ENCODE results near the gene IGFBP2. TPM values are rescaled to one million over a fixed set of nuclear protein-coding genes. Genes with fewer than 3 reads are reported as not detected.

The IGFBP2 gene
- total and polyA plus RNA-seq, 2 donors (not counting 1 experiment from before 2014, with no cell fraction given): not detected

GRCh38 chr2:216680951-216681629, 47.9 kb downstream of the IGFBP2 start:
- intact Hi-C loops (cut with micrococcal nuclease): no loop called here
- H3K27ac Mint-ChIP-seq: no peak overlapping the region
- ChIA-PET CTCF (interaction anchor here (2.0 kb wide), 1 partner anchor 830 kb away, joined by 12 read pairs; no protein-coding TSS in a partner anchor), POLR2A (no interaction called here)
- no peaks in the 10 kb centered on the region for H3K4me1 Mint-ChIP-seq
- ATAC-seq (ENCODE audit: low read depth) (no peak), DNase-seq (no peak)
- 98% methylated on average over 6 of the region's 10 CpGs for WGBS (ENCODE audit: insufficient coverage)
- H3K4me1 ChIP-seq (ENCODE audit: control insufficient read depth in 2 of 2, insufficient read depth in 2 of 2, low read length in 2 of 2): no peaks in the 10 kb centered on the region
- H3K79me2 ChIP-seq (ENCODE audit: control insufficient read depth, insufficient read depth, low read length): no peaks in the 10 kb centered on the region
- H3K4me2 ChIP-seq (replicated peaks; ENCODE audit: low read depth, low read length, poor library complexity, severe bottlenecking): no peak overlapping the region
- no peaks in the 10 kb centered on the region for H3K9me3 Mint-ChIP-seq (ENCODE audit: insufficient read depth)
- H3K36me3 ChIP-seq (replicated peaks in 1 of 2; ENCODE audit: control extremely low read depth in 1 of 2, control insufficient read depth in 1 of 2, extremely low read depth in 1 of 2, insufficient read depth in 2 of 2, low read length in 1 of 2): no peaks in the 10 kb centered on the region
- peaks cover 61% of the 10 kb centered on the region for H3K27me3 Mint-ChIP-seq
- TF ChIP-seq EZH2 (IDR thresholded peaks at IDR 0.05; ENCODE audit: borderline replicate concordance, insufficient read depth, low read depth, low read length, poor library complexity, severe bottlenecking): no peak
- TF ChIP-seq CTCF (IDR thresholded peaks at IDR 0.05): no peak
- peaks cover 0 to 10% (median 2%) of the 10 kb centered on the region in 4 experiments for H3K27me3 ChIP-seq (replicated peaks in 1 of 4; ENCODE audit: control extremely low read depth in 1 of 4, control insufficient read depth in 3 of 4, insufficient read depth in 4 of 4, low read length in 3 of 4)
- no peak overlapping the region for H3K27ac ChIP-seq (ENCODE audit: low read length in 2 of 2)
- no peak overlapping the region for H3K4me3 ChIP-seq (ENCODE audit: control extremely low read depth in 1 of 5, extremely low read depth in 1 of 5, insufficient read depth in 1 of 5, low read depth in 2 of 5, low read length in 4 of 5)
- no peaks in the 10 kb centered on the region for H4K20me1 ChIP-seq (ENCODE audit: control insufficient read depth, insufficient read depth, low read length, poor library complexity, severe bottlenecking)
- H3K9ac ChIP-seq (ENCODE audit: low read length): no peak overlapping the region
- no peak overlapping the region for H3K4me3 Mint-ChIP-seq
- H2AFZ ChIP-seq (ENCODE audit: insufficient read depth, low read depth, low read length, poor library complexity, severe bottlenecking): no peak overlapping the region
- H3K9me3 ChIP-seq (ENCODE audit: control extremely low read depth in 1 of 3, control insufficient read depth in 2 of 3, insufficient read depth in 1 of 3, low read length in 2 of 3): no peaks in the 10 kb centered on the region

DNA sequence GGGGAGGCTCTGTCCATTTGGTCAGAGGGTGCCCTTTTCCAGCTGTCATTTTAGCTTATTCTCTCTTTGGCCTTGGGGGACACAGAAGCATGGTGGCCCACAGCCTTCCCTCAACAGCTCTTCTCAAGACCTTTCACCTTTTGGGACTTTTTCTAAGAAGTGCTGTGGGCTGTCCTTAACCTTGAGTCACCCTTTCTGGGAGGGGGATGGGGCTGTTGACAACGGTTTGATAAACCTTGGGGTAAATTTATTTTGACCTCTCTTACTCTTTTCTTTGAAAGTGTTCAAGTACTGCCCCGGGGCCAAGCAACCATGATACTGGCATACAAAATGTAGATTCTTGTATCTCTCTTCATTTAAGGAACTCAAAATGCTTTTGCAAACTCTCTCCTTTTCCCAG, 48.5 kb downstream of the IGFBP2 start:
- Histone ChIP-seq H3K79me2 (ENCODE audit: control insufficient read depth, insufficient read depth, low read length) (no peaks in the 10 kb centered on the region), H3K27me3 (replicated peaks in 1 of 4; ENCODE audit: control extremely low read depth in 1 of 4, control insufficient read depth in 3 of 4, insufficient read depth in 4 of 4, low read length in 3 of 4) (peaks cover 0 to 10% (median 2%) of the 10 kb centered on the region in 4 experiments), H3K4me3 (ENCODE audit: control extremely low read depth in 1 of 5, extremely low read depth in 1 of 5, insufficient read depth in 1 of 5, low read depth in 2 of 5, low read length in 4 of 5) (no peak overlapping the region), H3K27ac (ENCODE audit: low read length in 2 of 2) (no peak overlapping the region), H3K36me3 (replicated peaks in 1 of 2; ENCODE audit: control extremely low read depth in 1 of 2, control insufficient read depth in 1 of 2, extremely low read depth in 1 of 2, insufficient read depth in 2 of 2, low read length in 1 of 2) (no peaks in the 10 kb centered on the region), H2AFZ (ENCODE audit: insufficient read depth, low read depth, low read length, poor library complexity, severe bottlenecking) (no peak overlapping the region), H3K9ac (ENCODE audit: low read length) (no peak overlapping the region), H4K20me1 (ENCODE audit: control insufficient read depth, insufficient read depth, low read length, poor library complexity, severe bottlenecking) (no peaks in the 10 kb centered on the region), H3K9me3 (ENCODE audit: control extremely low read depth in 1 of 3, control insufficient read depth in 2 of 3, insufficient read depth in 1 of 3, low read length in 2 of 3) (no peaks in the 10 kb centered on the region), H3K4me1 (ENCODE audit: control insufficient read depth in 2 of 2, insufficient read depth in 2 of 2, low read length in 2 of 2) (no peaks in the 10 kb centered on the region), H3K4me2 (replicated peaks; ENCODE audit: low read depth, low read length, poor library complexity, severe bottlenecking) (no peak overlapping the region)
- peaks cover 58% of the 10 kb centered on the region for H3K27me3 Mint-ChIP-seq
- intact Hi-C loops (cut with micrococcal nuclease): no loop called here
- ChIA-PET CTCF (interaction anchor here (0.6 to 2.0 kb wide), 5 partner anchors 829 to 1034 kb away, joined by 3 to 12 read pairs (median 5); no protein-coding TSS in a partner anchor), POLR2A (no interaction called here)
- no peaks in the 10 kb centered on the region for H3K9me3 Mint-ChIP-seq (ENCODE audit: insufficient read depth)
- no peak for DNase-seq
- no peak overlapping the region for H3K27ac Mint-ChIP-seq
- no peaks in the 10 kb centered on the region for H3K4me1 Mint-ChIP-seq
- no peak for TF ChIP-seq EZH2 (IDR thresholded peaks at IDR 0.05; ENCODE audit: borderline replicate concordance, insufficient read depth, low read depth, low read length, poor library complexity, severe bottlenecking)
- TF ChIP-seq CTCF (IDR thresholded peaks at IDR 0.05): no peak
- no peak overlapping the region for H3K4me3 Mint-ChIP-seq
- WGBS (ENCODE audit: insufficient coverage): 47% methylated on average over 2 of the region's 2 CpGs
- no peak for ATAC-seq (ENCODE audit: low read depth)
